ENCODE results near the gene SNTG2.

The SNTG2 gene

GRCh38 chr2:981759-982158 lies 31.1 kb downstream of the SNTG2 start:
- Mint-ChIP-seq H3K27ac (no peak overlapping the region), H3K9me3 (no peaks in the 10 kb centered on the region), H3K4me3 (no peak overlapping the region), H3K4me1 (no peaks in the 10 kb centered on the region), H3K36me3 (no peaks in the 10 kb centered on the region), H3K27me3 (peaks cover 47% of the 10 kb centered on the region)
- ATAC-seq, result no peak

GRCh38 chr2:985317-985898 lies 34.8 kb downstream of the SNTG2 start:
- peaks cover 31% of the 10 kb centered on the region for H3K27me3 Mint-ChIP-seq
- H3K4me3 Mint-ChIP-seq, result no peak overlapping the region
- no peaks in the 10 kb centered on the region for H3K9me3 Mint-ChIP-seq
- H3K4me1 Mint-ChIP-seq, result no peaks in the 10 kb centered on the region
- ATAC-seq, result no peak
- H3K36me3 Mint-ChIP-seq, result no peaks in the 10 kb centered on the region
- no peak overlapping the region for H3K27ac Mint-ChIP-seq

DNA sequence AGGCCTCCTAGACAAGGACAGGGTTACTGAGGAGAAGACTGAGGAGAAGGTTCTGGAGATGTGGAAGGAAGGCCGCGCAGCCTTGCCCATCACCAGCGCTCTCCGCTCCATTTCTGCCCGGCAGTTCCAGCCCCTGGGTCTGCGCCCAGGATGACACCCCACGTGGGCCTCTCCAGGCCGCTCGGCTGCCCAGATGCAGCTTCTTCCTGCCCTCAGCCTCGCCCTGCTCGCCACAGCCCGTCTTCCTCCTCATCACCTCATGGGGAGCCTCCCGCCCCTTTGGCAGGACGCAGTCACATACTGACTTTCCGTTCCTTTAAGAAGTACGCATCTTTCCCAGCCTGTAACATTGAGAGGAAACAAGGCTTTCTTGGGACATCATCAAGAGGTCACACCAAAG lies 37.1 kb downstream of the SNTG2 start:
- Mint-ChIP-seq H3K9me3 (no peaks in the 10 kb centered on the region), H3K4me3 (no peak overlapping the region), H3K36me3 (no peaks in the 10 kb centered on the region), H3K27ac (no peak overlapping the region), H3K4me1 (no peaks in the 10 kb centered on the region), H3K27me3 (peaks cover 25% of the 10 kb centered on the region)
- ATAC-seq, result peak; percentile 25

DNA sequence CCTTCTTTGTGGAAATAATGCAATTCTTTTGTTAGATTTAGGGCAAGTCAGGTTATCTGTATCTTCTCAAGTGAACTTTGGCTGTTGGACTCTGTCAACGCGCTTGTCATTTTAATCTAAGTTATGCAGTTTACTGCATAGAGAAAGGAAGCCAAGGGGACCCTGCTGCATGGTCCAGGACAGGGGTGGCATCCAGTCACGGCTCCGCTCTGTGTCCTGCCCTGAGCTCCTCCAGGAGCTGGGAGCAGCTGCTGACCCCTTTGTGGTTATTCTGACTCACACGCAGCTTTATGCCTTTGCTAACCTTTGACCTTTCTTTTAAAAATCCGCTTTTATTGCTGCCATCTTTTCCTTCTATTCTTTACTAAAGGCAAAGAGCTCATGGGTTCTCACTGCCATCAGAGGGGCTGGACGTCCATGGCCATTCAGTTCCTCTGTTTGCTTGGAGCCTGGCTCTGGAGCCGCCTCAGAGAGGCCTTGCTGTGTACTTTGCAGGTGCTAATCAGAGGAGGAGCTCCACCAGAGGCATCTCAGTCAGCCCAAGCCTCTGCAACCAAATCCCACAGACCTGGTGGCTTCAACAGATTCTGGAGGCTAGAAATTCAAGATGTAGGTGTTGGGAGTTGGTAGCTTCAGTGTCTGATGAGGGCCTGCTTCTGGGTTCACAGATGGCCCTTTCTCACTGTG lies 39.3 kb downstream of the SNTG2 start:
- Mint-ChIP-seq H3K4me3 (no peak overlapping the region), H3K36me3 (no peaks in the 10 kb centered on the region), H3K27me3 (peaks cover 6% of the 10 kb centered on the region), H3K4me1 (no peaks in the 10 kb centered on the region), H3K27ac (no peak overlapping the region), H3K9me3 (no peaks in the 10 kb centered on the region)
- no peak for ATAC-seq

- Mint-ChIP-seq H3K9me3 (no peaks in the 10 kb centered on the region), H3K4me1 (no peaks in the 10 kb centered on the region), H3K4me3 (no peak overlapping the region), H3K27me3 (peaks cover 9% of the 10 kb centered on the region), H3K36me3 (no peaks in the 10 kb centered on the region), H3K27ac (no peak overlapping the region)
- ATAC-seq, result no peak
These were observed 40.3 kb downstream of the SNTG2 start for GRCh38 chr2:990970-991369.

DNA sequence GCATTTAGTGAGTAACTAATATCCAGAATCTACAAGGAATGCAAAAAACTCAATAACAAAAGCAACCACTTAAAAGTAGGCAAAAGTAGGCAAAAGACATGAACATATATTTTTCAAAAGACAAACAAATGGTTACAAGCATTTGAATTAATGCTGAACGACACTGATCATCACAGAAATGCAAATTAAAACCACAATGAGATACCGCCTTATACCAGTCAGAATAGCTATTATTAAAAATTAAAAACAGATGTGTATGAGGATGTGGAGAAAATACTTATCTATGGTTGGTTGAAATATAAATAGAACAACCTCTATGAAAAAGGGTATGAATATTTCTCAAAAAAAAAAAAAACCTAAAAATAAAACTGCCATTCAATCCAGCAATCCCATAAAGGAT lies 51.7 kb downstream of the SNTG2 start:
- H3K4me3 Mint-ChIP-seq, result no peak overlapping the region
- peaks cover 9% of the 10 kb centered on the region for H3K27me3 Mint-ChIP-seq
- H3K4me1 Mint-ChIP-seq, result no peaks in the 10 kb centered on the region
- peaks cover 7% of the 10 kb centered on the region for H3K9me3 Mint-ChIP-seq
- no peak for ATAC-seq
- H3K27ac Mint-ChIP-seq, result no peak overlapping the region
- H3K36me3 Mint-ChIP-seq, result no peaks in the 10 kb centered on the region

- H3K36me3 Mint-ChIP-seq, result no peaks in the 10 kb centered on the region
- no peaks in the 10 kb centered on the region for H3K9me3 Mint-ChIP-seq
- H3K27ac Mint-ChIP-seq, result no peak overlapping the region
- peaks cover under 1% of the 10 kb centered on the region for H3K27me3 Mint-ChIP-seq
- no peak for ATAC-seq
- H3K4me1 Mint-ChIP-seq, result no peaks in the 10 kb centered on the region
- H3K4me3 Mint-ChIP-seq, result no peak overlapping the region
These were observed 53.7 kb downstream of the SNTG2 start for GRCh38 chr2:1004398-1004797.

- Mint-ChIP-seq H3K4me3 (no peak overlapping the region), H3K27me3 (peaks cover 27% of the 10 kb centered on the region), H3K9me3 (no peaks in the 10 kb centered on the region), H3K27ac (no peak overlapping the region), H3K4me1 (no peaks in the 10 kb centered on the region), H3K36me3 (no peaks in the 10 kb centered on the region)
- no peak for ATAC-seq
These were observed 59.8 kb downstream of the SNTG2 start for GRCh38 chr2:1010415-1010930.

GRCh38 chr2:1011006-1011405 lies 60.4 kb downstream of the SNTG2 start:
- Mint-ChIP-seq H3K9me3 (no peaks in the 10 kb centered on the region), H3K4me1 (no peaks in the 10 kb centered on the region), H3K27me3 (peaks cover 27% of the 10 kb centered on the region), H3K4me3 (no peak overlapping the region), H3K36me3 (no peaks in the 10 kb centered on the region), H3K27ac (no peak overlapping the region)
- ATAC-seq, result no peak

DNA sequence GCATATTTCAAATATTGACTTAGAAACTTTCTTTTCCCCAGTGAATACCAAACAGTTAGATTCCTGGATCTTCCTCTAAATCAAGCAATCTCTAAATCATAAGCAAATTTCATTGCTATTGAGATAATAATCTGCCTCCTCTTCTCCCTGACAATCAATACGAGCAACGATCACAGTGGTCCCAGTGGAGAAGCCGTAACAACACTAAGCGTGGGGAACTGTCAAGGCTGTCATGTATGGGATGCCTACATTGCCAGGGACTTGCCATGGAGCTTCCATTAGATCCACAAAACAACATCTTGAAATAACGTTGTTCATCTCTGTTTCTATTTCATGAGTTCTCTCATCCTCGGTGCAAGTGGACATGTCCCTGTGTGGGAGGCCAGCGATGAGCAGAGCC lies 61.3 kb downstream of the SNTG2 start:
- Mint-ChIP-seq H3K27me3 (peaks cover 27% of the 10 kb centered on the region), H3K4me3 (no peak overlapping the region), H3K4me1 (no peaks in the 10 kb centered on the region), H3K9me3 (no peaks in the 10 kb centered on the region), H3K36me3 (no peaks in the 10 kb centered on the region), H3K27ac (no peak overlapping the region)
- no peak for ATAC-seq

DNA sequence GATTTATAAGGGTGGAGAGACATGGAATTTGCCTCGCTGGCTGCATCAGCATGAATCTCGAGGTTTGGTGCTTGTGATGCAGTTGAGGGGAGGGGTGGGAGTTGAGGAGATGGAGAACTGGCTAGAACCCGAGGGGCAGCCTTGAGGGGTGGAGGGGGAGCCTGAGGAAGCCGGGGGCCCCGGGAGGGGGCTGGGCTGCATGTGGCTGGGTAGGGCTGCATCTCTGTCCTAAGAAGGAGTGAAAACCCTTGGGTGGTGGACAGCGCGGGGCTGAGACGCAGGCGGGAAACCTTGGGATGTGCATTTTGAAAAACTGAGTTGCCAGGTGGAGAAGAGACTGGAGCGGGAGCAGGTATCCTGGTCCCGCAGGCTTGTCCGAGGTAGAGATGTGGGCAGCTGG lies 64.2 kb downstream of the SNTG2 start:
- H3K4me1 Mint-ChIP-seq, result no peaks in the 10 kb centered on the region
- H3K36me3 Mint-ChIP-seq, result no peaks in the 10 kb centered on the region
- peaks cover 22% of the 10 kb centered on the region for H3K27me3 Mint-ChIP-seq
- no peaks in the 10 kb centered on the region for H3K9me3 Mint-ChIP-seq
- H3K27ac Mint-ChIP-seq, result no peak overlapping the region
- ATAC-seq, result no peak
- no peak overlapping the region for H3K4me3 Mint-ChIP-seq

DNA sequence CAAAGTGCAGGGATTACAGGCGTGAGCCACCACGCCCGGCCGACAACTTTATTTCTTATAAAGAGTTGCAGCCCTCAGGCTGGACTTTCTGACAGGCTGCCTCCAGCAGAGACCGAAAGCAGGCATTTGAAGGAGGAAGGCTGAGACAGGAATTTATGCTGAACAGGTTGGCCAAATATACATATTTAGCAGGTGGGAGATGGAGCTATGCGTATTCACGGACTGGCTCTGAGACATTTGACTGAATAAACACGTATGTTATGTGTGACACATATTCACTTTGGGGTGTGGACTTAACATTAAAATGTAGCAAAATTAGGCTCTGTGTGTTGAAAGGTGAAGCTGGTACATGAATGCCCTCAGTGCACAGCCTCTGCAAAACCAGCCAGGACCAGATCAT lies 65.9 kb downstream of the SNTG2 start:
- Mint-ChIP-seq H3K27ac (no peak overlapping the region), H3K4me1 (no peaks in the 10 kb centered on the region), H3K27me3 (peaks cover 9% of the 10 kb centered on the region), H3K4me3 (no peak overlapping the region), H3K9me3 (no peaks in the 10 kb centered on the region), H3K36me3 (no peaks in the 10 kb centered on the region)
- no peak for ATAC-seq

- no peaks in the 10 kb centered on the region for H3K27me3 Mint-ChIP-seq
- no peak overlapping the region for H3K4me3 Mint-ChIP-seq
- no peaks in the 10 kb centered on the region for H3K36me3 Mint-ChIP-seq
- H3K27ac Mint-ChIP-seq, result no peak overlapping the region
- no peaks in the 10 kb centered on the region for H3K9me3 Mint-ChIP-seq
- H3K4me1 Mint-ChIP-seq, result no peaks in the 10 kb centered on the region
- ATAC-seq, result no peak
These were observed 67.2 kb downstream of the SNTG2 start for GRCh38 chr2:1017827-1018226.

- Mint-ChIP-seq H3K36me3 (no peaks in the 10 kb centered on the region), H3K27ac (no peak overlapping the region), H3K27me3 (no peaks in the 10 kb centered on the region), H3K4me3 (no peak overlapping the region), H3K4me1 (no peaks in the 10 kb centered on the region), H3K9me3 (no peaks in the 10 kb centered on the region)
- ATAC-seq, result no peak
These were observed 69.6 kb downstream of the SNTG2 start for GRCh38 chr2:1020206-1020605.

GRCh38 chr2:1022178-1022577 lies 71.5 kb downstream of the SNTG2 start:
- Mint-ChIP-seq H3K4me1 (no peaks in the 10 kb centered on the region), H3K4me3 (no peak overlapping the region), H3K9me3 (peaks cover 3% of the 10 kb centered on the region), H3K36me3 (no peaks in the 10 kb centered on the region), H3K27ac (no peak overlapping the region), H3K27me3 (peaks cover 9% of the 10 kb centered on the region)
- ATAC-seq, result no peak

- Mint-ChIP-seq H3K27ac (no peak overlapping the region), H3K4me1 (no peaks in the 10 kb centered on the region), H3K27me3 (peaks cover 10% of the 10 kb centered on the region), H3K4me3 (no peak overlapping the region), H3K36me3 (no peaks in the 10 kb centered on the region), H3K9me3 (peaks cover 3% of the 10 kb centered on the region)
- no peak for ATAC-seq
These were observed 74.3 kb downstream of the SNTG2 start for GRCh38 chr2:1024981-1025380.
